GM18526 (cell line): ENCODE results near the gene TTF2.

Source experiments
- POLR2A ChIP-seq: IDR thresholded peaks from 3 replicates; pipeline ENCODE4 v1.6.1; 2011; ENCODE audit not compliant: insufficient read length; ENCODE audit errors: extremely low read depth

The TTF2 gene

DNA sequence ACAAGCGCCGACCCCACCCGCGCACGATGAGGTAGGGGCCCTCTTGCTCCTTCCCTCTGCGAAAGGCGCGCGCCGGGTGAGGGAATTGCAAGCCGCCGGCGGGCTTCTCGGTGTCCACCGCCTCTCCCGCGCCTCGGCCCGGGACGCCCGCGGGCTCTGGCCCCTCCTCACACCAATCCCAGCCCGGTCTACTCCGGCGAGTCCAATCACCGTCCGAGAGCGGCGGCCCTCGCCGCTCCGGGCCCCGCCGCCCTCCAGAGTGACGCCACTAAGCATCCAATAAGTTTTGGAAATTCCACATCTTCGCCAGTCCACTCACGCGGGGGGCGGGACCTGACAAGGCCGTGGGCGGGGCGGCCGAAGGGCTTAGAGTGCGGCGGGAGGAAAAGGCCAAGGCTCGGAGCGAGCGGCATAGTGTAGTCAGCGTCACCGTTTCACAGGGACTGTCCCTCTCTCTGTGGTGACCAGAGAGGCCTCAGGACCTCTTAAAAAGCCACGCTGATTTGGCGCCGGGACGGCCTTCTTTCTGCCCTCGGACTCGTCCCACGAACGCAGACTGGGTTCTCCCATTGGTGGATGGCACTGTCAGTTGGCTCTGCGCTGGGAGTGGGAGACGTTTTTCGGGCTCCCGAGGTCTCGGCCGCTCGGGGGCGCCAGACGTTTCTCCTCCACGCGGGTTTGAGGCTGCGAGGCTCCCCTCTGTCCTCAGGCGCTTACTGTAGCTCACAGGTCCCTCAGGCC, 61.6 kb downstream of the TTF2 start, which contains the start of gene TRIM45:
TSS of gene TRIM45 (minus strand) at position 161 of the 741 bp plus-strand sequence. CDS start 548 bp downstream, outside the sequence.
- TF ChIP-seq POLR2A, result no peak

DNA sequence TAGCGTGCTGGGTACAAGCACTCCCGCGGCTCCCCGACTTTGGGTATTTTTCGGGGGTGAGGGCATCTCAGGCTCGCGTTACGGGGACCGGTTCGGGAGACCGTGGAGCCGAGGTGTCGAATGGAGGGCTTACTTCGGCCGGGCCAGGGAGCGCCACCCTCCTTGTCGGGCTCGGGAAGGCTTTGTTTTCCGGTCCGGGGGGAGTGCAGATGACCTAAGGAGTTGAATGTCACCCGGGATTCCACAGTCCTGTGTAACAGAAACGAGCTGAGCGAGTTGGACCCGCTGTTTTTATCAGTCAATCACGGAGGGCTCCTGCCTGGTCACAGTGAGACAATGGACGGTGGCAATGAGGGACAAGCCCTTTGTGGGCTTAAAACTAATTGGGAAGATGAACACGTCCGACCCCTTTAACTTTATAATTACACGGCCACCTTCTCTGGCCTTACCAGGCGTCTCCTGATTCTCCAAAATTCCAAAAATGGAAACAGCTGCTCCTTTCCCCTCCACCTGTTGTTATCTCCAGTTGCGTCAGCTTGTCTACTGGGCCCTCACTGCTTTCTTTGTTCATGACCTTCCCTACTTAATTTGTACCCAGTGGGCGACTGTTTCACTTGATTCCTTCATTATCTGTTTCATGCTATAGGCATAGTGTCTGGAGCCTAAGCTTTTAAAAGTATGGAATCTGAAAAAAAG, 62.4 kb downstream of the TTF2 start:
- TF ChIP-seq POLR2A, result no peak

GRCh38 chr1:117123274-117123673, 63.1 kb downstream of the TTF2 start:
- TF ChIP-seq POLR2A, result no peak

DNA sequence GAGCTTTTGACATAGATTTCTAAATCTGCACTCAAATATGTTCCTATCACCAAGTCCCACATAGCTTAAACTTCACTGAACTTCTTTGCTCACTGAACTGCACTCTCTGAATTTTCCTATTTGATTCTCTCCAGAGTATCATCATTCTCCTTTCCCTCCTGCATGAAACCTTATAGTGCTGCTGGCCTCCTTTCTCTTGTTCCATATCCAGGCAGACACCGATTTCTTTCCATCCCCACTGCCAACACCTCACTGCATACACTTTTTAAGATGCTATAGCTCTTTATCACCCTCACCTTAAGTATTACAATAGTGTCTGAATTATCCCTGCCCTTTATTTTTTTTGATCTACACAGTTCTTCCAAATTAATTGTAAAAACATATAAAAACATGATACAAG, 64.5 kb downstream of the TTF2 start:
- TF ChIP-seq POLR2A, result no peak

- no peak for TF ChIP-seq POLR2A
These were observed 67.7 kb downstream of the TTF2 start for GRCh38 chr1:117127795-117128194.

- TF ChIP-seq POLR2A, result no peak
These were observed 68.4 kb downstream of the TTF2 start for GRCh38 chr1:117128323-117129079.

DNA sequence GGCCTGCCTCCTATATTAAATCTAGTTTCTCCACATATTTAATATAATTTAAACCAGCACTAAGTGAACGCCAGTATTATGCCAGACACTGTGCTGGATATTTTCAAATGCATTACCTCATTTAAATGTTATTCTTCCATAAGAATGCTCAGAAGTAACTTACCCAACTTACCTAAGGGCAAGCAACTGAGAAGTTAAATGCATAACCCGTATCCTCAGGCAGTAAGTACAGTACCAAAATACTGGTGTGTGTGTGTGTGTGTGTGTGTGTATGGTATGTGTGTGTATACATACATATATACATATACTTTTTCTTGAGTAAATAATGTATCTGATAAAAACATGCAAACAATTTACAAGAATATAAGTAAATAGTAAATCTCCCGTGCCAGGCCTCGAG, 70.4 kb downstream of the TTF2 start:
- TF ChIP-seq POLR2A, result no peak

DNA sequence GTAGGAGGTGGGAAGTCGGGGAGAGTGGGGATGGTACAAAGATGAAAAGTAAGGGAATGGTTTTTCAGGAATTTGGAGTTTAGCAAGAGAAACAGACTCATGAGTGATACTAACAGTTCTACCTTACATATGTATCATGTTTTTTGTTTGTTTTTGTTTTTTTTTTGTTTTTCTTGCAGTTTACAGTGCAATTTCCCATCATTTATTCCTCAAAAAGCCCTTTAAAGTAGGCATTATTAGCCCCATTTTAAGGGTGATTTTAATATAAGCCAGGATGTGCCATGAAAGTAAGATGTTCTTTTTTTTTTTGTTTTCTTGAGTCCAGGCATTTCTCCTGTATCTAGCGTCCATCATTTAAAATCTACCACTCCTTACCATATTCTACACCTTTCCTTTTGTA, 75.2 kb downstream of the TTF2 start:
- no peak for TF ChIP-seq POLR2A

DNA sequence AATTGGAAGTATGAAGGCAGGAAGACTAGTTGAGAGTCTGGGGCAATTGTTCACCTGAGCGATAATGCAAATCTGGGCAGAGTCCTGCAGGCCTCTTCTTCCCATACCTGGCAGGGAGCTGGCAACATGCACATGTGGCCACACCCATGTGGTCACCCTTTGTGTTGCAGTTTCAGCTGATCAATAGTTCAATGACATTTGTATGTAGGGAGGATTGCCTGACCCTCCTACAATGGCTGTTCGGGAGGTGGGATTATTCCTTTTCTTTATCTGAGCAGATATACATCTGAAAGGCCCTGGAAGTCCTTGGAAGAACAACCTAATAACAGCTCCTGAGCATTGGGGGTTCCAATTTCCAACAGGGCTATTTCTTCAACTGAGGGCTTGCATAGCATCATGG, 76.6 kb downstream of the TTF2 start:
- TF ChIP-seq POLR2A, result no peak

DNA sequence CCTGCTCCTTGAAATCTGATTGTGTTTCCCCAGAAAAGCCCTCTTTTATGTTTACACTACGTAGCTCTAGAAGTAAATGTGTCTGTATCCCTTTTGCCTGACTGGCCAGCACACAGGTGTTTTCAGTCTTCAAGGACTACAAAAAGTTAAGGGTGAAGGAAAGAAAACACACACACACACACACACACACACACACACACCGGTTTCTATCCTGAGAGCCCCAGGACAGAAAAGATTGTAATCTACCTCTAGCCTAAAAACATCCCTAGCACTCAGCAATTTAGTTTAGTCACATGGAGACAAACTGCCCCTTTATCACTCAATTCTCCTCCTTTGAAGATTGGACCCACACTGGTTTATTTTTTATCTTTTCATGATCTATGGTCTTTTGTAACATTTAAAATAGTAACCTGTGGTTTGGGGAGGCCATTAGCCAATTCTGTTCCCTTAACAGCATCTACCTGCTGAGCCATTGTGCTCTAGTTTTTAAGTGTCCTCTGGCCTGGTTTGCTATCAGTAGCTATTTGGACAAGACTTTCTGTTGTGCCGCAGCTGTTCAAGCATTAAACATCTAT, 77.2 kb downstream of the TTF2 start:
- TF ChIP-seq POLR2A, result no peak

DNA sequence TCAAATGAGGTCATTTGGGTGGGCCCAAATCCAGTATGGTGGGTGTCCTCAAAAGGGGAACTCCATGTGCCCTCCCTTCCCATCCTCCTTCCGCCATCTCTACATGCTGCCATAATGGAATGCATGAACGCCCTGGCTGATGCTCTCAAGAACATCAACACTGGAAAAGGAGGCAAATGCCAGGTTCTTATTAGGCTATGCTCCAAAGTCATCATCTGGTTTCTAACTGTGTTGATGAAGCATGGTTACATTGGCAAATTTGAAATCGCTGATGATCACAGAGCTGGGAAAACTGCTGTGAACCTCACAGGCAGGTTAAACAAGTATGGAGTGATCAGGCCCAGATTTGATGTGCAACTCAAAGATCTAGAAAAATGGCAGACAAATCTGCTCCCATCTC, 78.0 kb downstream of the TTF2 start:
- TF ChIP-seq POLR2A, result no peak

DNA sequence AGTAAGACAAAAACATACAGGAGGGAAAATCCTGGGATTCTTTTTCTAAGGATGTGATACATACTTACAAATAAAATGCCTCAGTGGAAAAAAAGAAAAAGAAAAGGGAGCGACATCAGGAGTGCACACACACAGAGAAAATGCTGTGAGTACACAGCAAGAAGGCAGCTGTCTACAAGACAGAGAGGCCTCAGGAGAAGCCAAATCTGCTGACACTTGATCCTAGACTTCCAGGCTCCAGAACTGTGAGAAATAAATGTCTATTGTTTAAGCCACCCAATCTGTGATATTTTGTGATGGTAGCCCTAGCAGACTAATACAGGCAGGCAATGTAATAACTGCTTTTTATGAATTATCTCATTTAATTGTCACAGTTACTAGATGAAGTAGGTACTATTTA, 78.4 kb downstream of the TTF2 start:
- no peak for TF ChIP-seq POLR2A

DNA sequence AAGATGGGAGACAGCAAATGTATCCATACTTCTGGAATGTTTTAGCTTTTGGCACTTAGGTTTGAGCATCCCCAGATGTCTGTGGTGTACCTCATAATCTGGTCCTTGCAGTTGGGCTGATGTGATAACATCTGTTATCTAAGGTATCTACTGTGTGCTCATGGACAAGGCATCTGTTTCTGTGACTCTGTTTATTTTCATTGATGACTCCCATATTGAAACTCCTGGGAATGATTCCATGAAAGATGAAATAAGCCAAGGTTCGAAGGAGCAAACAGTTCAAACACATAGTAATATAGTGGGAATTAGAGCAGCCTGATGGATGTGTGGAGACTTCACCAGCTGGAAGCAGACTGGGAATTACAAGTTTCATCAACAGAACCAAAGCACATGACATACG, 82.1 kb downstream of the TTF2 start:
- TF ChIP-seq POLR2A, result no peak

GRCh38 chr1:117143172-117143571, 83.0 kb downstream of the TTF2 start:
- TF ChIP-seq POLR2A, result no peak

- no peak for TF ChIP-seq POLR2A
These were observed 83.7 kb downstream of the TTF2 start for GRCh38 chr1:117143871-117144270.

DNA sequence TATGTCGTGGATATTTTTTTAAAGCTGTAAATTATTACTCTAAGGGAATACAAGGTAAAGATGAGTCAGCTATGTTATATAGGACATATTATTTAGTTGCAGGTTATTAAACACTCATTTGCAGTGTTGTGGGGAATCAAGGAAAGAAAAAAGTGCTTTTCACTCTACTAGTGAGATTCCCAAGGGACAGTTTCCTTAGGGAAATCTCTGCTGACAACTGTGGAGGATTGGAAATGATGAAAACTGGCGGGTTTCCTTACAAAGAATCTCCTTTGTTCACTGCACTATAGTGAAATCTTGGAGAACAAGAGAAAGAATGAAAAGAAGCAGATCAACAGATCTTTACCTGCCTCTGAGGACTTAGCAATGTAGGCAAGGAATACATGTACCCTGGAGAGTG, 85.9 kb downstream of the TTF2 start:
- no peak for TF ChIP-seq POLR2A
